Esophagus squamous epithelium (tissue), 5 donors: ENCODE data around the gene AGL. TPM values are rescaled to one million over a fixed set of nuclear protein-coding genes. Genes with fewer than 3 reads are reported as not detected.
"Not testable (repeated sequence)": the region's sequence is repeated elsewhere in the genome, so short reads cannot be mapped to it uniquely, and the experiment has no call there.

ENCODE experiments used
- DNase-seq: peaks from one replicate; lab custom pipeline; 2025; lab: John Stamatoyannopoulos, UW
- H3K27ac ChIP-seq, 4 donors: fragments of 200-600 bp; sonication (generic); one replicate each; pipeline ENCODE4 v1.5.1; 2016 to 2019; ENCODE audit warnings: mild to moderate bottlenecking in 1 of 4
- H3K27me3 ChIP-seq, 4 donors: fragments of 200-600 bp; sonication (generic); 1 replicate in 3 of 4; 2 replicates in 1 of 4; pipeline versions ENCODE4 v1.5.1 to v1.6.0; 2017 to 2021; ENCODE audit warnings: antibody characterized with exemption in 1 of 4
- H3K36me3 ChIP-seq, 3 donors: fragments of 200-600 bp; sonication (generic); one replicate each; pipeline ENCODE4 v1.5.1; 2016 to 2019
- H3K4me1 ChIP-seq, 3 donors: fragments of 200-600 bp; sonication (generic); one replicate each; pipeline ENCODE4 v1.5.1; 2017 to 2019
- H3K4me3 ChIP-seq, 4 donors: fragments of 200-600 bp; sonication (generic); 1 replicate in 3 of 4; 2 replicates in 1 of 4; pipeline ENCODE4 v1.5.1; 2016 to 2019; ENCODE audit warnings: mild to moderate bottlenecking in 2 of 4, moderate library complexity in 1 of 4
- H3K9me3 ChIP-seq, 3 donors: fragments of 200-600 bp; sonication (generic); one replicate each; pipeline ENCODE4 v1.5.1; 2016 to 2019
- POLR2A ChIP-seq, 4 donors: fragments of 450-650 bp; IDR thresholded peaks; one replicate each; pipeline ENCODE4 v1.6.1; 2017; ENCODE audit warnings: antibody characterized with exemption in 4 of 4, mild to moderate bottlenecking in 4 of 4, moderate library complexity in 3 of 4
- WGBS, 2 donors: methylation state at CpG; one replicate each; pipeline ENCODE4 v1.1.5; 2018; 5-methylcytosine and 5-hydroxymethylcytosine counted together
- intact Hi-C: fragments of 100-400 bp; cut with DNase I; formaldehyde crosslinking; loops from one replicate; pipeline ENCODE4 v1.15.0; 2022
- small RNA-seq, 4 donors: library from RNA; depleted of rRNA; stranded (forward); fragments of <200 nt; gene quantifications; one replicate each; pipeline ENCODE3, GENCODE V24; 2016
- total RNA-seq, 4 donors: library from RNA; depleted of rRNA; stranded (reverse); fragments of >200 nt; gene quantifications; one replicate each; pipeline ENCODE4 v1.1.0, GENCODE V29; 2016
- TF ChIP-seq, protein P1 (sequence below), 6 experiments: fragments of 450-650 bp in 4 of 6; fragments of 200-600 bp in 2 of 6; sonication (generic) in 2 of 6; IDR thresholded peaks; one replicate each; pipeline ENCODE4 v1.5.1; 2016 to 2019; ENCODE audit warnings: antibody characterized with exemption in 6 of 6, mild to moderate bottlenecking in 4 of 6, moderate library complexity in 4 of 6
- donor health status: DM: yes; HTN: yes; CAD: no.

The AGL gene
- total RNA-seq, 4 donors from 2014 or later = 12.3 to 43.5 (median 20.6) TPM

DNA sequence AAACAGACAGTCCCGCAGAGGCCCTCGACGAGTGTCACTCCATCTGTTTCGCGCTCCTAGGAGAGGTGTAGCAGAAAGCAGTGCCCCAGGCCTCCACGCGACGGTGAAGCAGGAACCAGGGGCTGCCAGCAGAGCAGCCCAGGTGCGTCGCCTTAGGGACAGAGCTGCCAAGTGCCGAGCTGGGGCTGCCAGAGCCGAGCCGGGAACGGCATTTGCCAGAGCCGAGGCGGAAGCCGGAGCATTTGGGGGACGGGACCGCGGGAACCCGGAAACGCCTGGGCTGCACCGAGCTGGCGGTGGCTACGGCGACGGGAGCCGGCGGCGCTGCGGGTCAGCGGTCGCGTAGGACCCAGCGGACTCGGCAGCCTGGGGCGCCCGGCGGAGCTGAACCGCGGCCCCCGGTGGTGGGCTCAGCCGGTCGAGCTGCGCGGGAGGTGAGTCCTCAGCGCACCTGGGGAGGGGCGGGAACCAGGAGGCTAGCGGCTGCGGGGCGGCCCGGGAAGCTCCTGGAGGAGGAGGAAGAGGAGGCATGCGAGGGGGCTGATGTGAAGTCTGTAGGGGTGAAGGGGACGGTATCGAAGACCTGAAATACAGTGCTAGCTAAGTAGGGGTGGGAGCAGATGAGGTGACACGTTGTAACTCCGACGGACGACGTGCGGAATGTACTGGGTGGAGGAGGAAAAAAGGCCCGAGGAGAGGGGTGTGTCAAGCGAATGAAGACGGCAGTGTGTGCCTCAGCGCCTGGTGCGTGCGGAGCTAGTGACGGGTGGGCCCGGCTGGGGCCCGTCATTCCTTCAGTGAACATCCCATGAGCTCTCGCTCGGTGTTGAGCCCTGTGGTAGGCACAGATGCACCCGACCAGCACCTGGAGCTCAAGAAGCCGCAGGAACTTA lies 119.8 kb downstream of the AGL start, which contains the start of gene SLC35A3:
TSS of gene SLC35A3 (plus strand) at position 268 of the 893 bp plus-strand sequence. CDS start 23,559 bp downstream, outside the sequence.
- Histone ChIP-seq H3K36me3 (peaks cover 0 to 4% (median 0%) of the 10 kb centered on the region in 3 donors), H3K27me3 (no peaks in the 10 kb centered on the region), H3K9me3 (no peaks in the 10 kb centered on the region), H3K4me1 (peaks cover 6 to 59% (median 19%) of the 10 kb centered on the region in 3 donors), H3K27ac (peak within 1 kb of the TSS; percentile 81 to 95 (median 91)), H3K4me3 (peak within 1 kb of the TSS; percentile 59 to 96 (median 95))
- peak in 1 of 4 donors; percentile 48 for TF ChIP-seq POLR2A (IDR thresholded peaks at IDR 0.05)
- TF ChIP-seq, protein P1, sequence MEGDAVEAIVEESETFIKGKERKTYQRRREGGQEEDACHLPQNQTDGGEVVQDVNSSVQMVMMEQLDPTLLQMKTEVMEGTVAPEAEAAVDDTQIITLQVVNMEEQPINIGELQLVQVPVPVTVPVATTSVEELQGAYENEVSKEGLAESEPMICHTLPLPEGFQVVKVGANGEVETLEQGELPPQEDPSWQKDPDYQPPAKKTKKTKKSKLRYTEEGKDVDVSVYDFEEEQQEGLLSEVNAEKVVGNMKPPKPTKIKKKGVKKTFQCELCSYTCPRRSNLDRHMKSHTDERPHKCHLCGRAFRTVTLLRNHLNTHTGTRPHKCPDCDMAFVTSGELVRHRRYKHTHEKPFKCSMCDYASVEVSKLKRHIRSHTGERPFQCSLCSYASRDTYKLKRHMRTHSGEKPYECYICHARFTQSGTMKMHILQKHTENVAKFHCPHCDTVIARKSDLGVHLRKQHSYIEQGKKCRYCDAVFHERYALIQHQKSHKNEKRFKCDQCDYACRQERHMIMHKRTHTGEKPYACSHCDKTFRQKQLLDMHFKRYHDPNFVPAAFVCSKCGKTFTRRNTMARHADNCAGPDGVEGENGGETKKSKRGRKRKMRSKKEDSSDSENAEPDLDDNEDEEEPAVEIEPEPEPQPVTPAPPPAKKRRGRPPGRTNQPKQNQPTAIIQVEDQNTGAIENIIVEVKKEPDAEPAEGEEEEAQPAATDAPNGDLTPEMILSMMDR (IDR thresholded peaks at IDR 0.05) = no peak
- 0 to 1% methylated on average over 24 to 39 of the region's 74 CpGs for WGBS, 2 donors
- DNase-seq = no peak
- intact Hi-C loops = no loop called here

DNA sequence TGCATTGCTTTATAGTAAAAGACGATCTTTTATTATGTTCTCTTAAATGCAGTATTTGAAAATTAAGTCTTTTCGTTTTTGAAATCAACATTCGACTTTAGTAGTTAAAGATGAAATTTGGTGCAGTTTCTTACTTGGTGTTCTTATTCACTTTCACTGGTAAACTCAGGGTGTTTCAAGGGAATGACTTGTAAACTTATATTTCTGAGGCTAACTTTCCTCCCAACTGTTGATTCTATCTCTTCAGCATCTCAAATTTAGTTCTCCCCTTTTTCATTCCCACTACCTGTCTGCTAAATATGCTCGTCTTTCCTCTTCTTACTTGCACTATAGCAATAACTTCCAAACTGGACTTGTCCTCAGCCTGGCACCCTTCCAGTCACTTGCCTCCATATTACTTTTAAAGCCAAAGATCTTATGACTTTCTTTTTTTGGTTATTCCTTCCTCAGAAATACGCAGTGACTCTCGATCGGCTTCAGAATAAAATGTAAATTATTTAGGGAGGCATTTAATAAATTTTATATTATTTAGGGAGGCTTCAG lies 120.6 kb downstream of the AGL start:
- Histone ChIP-seq H3K27ac (peak overlapping the region; percentile 81 to 95 (median 91)), H3K36me3 (peaks cover 0 to 12% (median 6%) of the 10 kb centered on the region in 3 donors), H3K9me3 (no peaks in the 10 kb centered on the region), H3K4me3 (peak overlapping the region; percentile 59 to 96 (median 95)), H3K27me3 (no peaks in the 10 kb centered on the region), H3K4me1 (peaks cover 6 to 51% (median 19%) of the 10 kb centered on the region in 3 donors)
- TF ChIP-seq, protein P1 (IDR thresholded peaks at IDR 0.05) = no peak
- 47 to 53% methylated on average over 7 of the region's 7 CpGs for WGBS, 2 donors
- no peak for DNase-seq
- intact Hi-C loops = no loop called here

DNA sequence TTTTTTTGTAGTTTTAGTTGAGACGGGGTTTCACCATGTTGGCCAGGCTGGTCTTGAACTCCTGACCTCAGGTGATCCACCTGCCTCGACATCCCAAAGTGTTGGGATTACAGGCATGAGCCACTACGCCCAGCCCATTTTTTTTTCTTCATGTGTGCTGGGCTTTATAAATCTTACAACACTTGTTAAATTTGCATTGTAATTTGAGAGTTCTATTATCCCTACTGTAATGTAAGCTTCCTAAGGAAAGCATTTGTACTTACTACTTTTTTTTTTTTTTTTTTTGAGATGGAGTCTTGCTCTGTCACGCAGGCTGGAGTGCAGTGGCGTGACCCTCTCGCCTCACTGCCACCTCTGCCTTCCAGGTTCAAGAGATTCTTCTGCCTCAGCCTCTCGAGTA lies 121.9 kb downstream of the AGL start:
- not testable (repeated sequence) for DNase-seq

More for the DNA sequence above, 121.9 kb downstream of the AGL start:
- H3K27me3 ChIP-seq, H3K4me3 ChIP-seq, H3K27ac ChIP-seq, intact Hi-C loops, H3K9me3 ChIP-seq: not testable (repeated sequence)
- Histone ChIP-seq H3K36me3 (peaks cover 0 to 25% (median 7%) of the 10 kb centered on the region in 3 donors), H3K4me1 (peaks cover 6 to 38% (median 19%) of the 10 kb centered on the region in 3 donors)
- 91 to 97% methylated on average over 7 of the region's 7 CpGs for WGBS, 2 donors

Small RNAs within 50 kb of the gene (small RNA-seq; reads per million reads assigned to genes)
- 0 reads per million in 4 donors for gene AC096949.1

Other genes starting within 250 kb of the AGL start
- gene PALMD, start 204.2 kb upstream of the AGL start, total RNA-seq = 10 to 100 TPM; 27.1 to 39.2 (median 31.3) TPM
- 10 to 100 TPM; 23.1 to 40.7 (median 27.8) TPM for gene FRRS1, start 83.7 kb upstream of the AGL start, total RNA-seq
- gene SLC35A3, start 119.6 kb downstream of the AGL start, total RNA-seq = 10 to 100 TPM; 25.1 to 47.5 (median 28.9) TPM